IPS DF 4.7 (cell line): ENCODE data around the gene EEPD1.

Experiments
- DNase-seq: peaks from one replicate; pipeline ENCODE4 v3.0.0-alpha.2; 2013; ENCODE audit warnings: low spot score; ENCODE audit errors: extremely low read depth

The EEPD1 gene

DNA sequence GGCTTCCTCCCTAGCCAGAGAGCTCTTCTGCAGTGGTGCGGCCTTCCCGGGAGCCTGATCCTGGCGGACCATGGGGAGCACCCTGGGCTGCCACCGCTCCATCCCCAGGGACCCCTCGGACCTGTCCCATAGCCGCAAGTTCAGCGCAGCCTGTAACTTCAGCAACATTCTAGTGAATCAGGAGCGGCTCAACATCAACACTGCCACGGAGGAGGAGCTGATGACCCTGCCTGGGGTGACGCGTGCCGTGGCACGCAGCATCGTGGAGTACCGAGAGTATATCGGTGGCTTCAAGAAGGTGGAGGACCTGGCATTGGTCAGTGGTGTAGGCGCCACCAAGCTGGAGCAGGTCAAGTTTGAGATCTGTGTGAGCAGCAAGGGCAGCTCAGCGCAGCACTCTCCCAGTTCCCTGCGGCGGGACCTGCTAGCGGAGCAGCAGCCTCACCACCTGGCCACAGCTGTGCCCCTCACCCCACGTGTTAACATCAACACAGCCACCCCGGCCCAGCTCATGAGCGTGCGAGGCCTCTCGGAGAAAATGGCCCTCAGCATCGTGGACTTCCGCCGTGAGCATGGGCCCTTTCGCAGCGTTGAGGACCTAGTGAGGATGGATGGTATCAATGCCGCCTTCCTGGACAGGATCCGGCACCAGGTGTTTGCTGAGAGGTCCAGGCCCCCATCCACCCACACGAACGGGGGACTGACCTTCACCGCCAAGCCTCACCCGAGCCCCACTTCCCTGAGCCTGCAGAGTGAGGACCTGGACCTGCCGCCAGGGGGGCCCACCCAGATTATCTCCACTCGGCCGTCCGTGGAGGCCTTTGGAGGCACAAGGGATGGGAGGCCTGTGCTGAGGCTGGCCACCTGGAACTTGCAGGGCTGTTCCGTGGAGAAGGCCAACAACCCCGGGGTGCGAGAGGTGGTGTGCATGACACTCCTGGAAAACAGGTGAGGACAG is 1.5 kb downstream of the EEPD1 start:
- DNase-seq, result no peak

DNA sequence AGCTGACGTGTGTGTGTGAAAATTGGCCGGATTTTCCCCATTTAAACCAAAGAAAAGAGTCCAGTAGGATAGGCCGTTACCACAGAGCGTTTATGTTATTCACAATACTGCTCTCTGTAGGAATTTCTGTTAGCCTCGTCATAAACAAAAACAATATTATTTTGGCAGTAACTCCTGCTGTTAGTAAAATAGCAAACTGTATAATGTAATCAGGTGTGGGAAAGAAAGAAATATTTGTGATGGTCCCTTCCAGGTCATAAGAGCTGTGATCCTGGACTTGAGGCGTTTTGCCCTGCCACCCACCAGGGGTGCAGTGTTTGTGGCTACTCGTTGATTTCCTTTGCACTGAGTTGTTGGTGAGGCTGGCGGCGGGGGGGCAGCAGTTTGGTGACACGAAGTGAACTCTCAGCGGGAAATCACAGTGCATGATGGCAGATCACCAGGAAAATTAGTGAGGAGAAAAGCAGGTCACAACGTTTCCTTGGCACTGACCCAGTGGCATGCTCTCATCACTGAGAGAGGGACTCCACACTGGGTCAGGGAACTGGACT is 2.8 kb downstream of the EEPD1 start:
- no peak for DNase-seq

DNA sequence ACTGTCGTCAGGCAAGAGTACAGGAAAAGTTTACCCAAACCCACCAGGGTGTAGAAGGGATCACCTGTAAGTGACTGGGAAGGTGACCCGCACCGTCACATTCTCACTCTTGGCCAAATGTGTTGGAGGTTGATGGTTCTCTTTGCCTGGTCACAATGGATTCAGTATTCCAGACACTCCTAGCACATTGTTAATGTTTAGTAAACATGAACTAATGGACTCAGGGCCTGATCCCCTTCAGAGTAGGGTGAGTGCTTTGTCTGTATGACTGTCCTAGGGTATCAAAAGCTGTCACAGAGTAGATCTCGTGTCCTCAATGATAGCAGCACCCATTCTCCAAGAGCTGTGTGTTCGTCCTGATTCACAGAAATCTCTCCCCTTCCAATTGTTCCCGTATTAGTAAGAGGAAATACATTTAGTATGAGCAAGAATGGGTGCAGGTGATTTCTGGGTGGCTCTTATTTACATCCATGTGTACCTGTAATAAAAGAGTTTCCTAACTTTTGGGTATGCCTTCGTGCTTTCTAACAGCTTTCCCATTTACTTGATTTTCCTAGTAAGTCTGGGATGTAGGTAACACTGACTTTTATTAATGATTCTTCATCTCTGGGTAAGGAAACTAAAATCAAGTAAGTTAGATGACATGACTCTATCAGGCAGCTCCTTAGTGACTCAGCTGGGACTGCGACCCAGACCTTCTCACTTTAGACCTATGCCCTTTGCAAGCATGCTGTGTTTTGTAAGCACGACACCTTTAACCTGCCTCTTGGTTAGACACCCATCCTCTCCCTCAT is 4.7 kb downstream of the EEPD1 start:
- no peak for DNase-seq

DNA sequence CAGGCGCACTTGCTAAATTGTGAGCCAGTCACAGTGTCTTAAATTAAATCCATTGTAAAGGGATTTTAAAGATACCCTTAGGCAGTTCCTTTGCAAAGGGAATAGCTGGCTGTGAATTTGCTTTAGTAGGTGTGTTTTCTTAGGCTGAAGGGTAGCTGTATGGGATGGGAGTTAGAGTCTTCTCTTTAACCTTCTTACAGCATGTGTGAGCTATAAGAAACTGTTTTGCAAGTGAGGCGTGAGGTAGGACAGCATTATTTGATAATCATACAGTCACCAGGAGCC is 5.2 kb downstream of the EEPD1 start:
- no peak for DNase-seq

DNA sequence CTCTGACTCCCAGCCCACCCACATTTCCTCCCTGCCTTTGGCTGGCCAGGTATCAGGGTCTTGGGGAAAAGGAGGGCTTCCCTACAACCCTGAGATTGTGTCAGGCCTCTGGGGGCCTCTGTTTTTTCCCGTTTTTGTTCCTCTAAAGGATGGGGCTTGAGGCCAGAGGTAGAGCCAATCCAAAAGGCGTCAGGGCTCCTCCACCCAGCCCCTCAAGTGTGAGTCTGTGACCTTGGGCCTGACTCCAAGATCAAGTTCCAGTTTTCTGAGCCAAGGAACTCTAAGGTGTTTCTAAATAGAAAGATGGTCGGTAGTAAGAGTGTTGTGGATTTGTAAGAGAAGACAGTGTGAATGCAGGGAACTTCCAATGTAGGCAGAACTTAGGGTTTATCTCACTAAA is 6.6 kb downstream of the EEPD1 start:
- DNase-seq, result no peak

DNA sequence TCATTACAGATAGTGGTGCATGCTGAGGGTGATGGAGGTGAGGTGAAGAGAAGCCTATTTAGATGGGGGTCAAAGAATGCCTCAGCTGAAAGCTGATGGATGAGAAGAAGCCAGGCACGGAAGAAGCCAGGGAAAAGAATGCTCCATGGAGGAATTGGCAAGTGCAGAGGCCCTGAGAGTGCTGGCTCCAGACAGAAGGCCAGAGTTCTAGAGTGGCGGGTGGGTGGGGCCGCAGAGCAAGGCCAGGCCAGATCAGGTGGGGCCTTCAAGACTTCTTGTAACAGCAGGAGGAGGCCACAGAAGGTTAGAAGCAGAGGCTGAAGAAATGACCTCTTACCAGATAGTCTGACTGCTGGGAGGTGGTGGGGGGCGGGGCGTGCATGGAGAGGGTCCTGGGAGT is 7.3 kb downstream of the EEPD1 start:
- no peak for DNase-seq

DNA sequence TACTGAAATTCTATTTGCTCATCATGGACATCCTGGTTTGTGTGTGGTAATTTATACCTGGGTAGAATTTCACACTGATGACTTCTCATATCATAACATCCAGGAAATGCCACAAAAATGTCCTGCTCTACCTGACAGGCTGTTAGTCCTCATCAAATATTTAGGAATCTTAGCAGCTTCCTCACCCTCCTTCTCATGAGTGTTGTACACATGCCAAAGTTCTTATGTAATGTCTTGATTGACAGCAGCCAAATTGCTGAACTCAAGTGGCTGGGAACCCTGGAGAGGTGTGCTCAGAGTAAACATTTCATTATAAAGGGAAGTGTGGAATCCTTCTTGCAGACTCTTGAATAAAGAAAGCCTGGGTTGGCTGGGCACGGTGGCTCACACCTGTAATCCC is 8.9 kb downstream of the EEPD1 start:
- no peak for DNase-seq

DNA sequence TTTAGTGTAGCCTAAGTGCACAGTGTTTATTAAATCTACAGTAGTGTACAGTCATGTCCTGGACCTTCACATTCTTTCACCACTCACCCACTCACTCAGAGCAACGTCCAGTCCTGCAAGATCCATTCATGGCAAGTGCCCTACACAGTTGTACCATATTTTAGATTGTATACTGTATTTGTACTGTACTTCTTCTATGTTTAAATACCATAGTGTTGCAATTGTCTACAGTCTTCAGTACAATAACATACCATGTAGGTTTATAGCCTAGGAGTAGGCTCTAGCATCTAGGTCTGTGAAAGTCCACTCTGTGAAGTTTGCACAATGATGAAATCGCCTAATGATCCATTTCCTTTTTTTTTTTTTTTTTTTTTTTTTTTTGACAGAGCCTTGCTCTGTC is 12.0 kb downstream of the EEPD1 start:
- no peak for DNase-seq

DNA sequence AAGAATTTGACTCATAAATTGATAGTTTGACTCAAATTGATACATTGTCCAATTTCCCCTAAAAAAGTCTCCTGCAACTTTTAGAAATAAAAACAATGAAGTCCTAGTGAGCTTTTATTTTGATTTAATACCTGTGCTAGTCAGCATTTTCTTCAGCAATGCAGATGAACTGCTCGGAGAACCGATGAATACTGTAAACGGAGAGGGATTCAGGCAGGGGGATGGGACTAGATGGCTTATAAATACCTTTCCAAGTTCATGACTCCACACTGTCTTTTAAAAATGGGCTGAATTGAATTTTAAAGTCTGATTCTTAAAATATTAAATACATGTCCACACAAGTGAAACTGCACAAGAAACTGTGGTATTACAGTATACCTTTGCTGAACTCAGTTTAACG is 12.7 kb downstream of the EEPD1 start:
- DNase-seq, result no peak

DNA sequence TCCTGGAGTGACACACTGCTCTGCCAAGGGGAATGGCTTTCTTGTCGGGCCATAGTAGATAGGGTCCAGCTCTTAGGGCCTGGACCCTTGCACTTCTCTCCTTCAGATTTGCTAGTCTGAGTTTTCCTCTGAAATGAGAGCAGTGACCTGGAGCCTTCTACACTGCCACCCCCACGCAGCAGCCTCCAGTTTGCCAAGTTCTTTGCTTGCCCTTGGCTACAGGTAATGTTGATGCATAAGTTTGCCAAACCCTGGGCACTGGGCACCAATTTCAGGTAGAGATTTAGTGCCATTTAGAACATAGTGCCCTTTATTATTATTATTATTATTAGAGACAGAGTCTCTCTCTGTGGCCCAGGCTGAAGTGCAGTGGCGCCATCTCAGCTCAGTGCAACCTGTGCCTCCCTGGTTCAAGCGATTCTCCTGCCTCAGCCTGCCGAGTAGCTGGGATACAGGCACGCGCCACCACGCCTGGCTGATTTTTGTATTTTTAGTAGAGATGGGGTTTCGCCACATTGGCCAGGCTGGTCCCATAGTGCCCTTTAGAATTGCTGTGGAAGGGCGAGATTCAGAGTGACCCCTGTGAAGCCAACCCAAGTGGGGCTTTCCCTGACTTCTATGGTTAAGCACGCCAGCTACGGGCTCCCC is 14.5 kb downstream of the EEPD1 start:
- DNase-seq, result no peak

DNA sequence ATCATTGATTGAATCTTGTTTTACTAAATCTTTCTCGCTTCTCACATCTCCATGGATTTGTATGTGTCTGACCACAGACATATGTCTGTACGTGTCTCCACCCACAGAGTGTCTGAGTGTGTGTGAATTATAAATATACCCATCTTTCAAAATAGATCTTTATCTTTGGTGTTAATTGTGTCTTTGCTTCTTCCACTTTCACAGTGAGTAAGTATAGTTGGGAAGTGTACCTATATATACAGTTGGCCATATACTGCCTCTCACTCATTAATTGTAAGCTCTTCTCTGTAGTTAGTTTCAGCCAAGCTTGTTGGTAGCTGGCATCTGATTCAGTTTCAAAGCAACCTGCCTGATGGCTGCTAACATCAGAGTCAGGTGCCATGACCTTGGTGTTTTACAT is 18.4 kb downstream of the EEPD1 start:
- DNase-seq, result no peak

DNA sequence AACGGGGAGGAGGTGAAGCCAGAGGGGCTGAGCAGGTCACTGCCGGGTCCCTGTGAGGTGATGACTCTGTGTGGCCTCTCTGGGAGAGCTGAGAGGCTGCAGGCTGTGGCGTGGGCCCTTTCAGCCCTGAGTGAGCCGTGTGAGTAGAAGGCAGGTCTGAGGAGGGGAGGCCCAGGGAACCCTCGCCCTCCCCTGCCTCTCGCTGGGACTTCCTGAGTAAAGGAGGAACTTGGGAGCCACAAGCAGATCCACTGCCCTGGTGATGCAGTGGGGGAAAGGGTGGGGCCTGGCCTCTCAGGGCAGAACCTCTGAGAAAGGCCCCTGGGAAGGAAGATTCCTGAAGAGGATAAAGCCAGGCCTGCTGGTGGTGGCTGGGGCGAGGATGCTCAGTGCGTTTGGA is 22.8 kb downstream of the EEPD1 start:
- no peak for DNase-seq

DNA sequence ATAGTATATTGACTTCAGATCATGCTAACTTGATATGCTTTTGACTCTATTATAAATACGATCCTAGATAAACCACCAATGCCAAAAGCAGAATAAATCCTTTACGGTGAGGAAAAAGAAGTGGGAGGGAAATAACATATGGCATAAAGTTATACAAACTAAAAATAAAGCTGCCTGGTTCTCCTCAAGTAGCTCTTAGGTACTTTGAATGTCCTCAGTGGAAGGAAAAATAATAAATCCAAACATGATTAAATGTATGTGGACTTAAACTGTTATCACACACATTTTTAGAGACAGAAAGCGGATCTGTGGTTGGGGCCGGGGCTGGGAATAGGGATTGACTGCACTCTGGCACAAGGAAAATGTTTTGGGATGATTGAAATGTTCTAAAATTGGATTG is 23.6 kb downstream of the EEPD1 start:
- DNase-seq, result no peak

DNA sequence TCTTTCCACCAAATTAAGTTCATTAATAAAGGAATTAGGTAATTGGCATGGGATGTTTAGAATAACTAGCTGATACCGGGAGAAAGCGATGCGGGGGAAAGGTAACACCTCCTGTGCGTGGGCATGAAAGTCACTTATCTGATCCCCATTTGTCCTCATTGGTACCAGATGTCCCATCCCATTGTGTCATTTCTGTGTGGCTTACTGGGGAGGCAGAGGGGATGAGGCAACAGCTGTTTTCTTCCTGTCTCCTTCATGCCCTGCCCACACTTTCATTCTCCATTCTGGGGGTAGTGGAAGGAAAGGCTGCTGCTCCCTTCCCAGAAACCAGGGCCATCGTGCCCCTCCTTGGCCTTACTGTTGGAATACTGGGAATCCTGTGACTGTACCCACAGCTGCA is 27.1 kb downstream of the EEPD1 start:
- DNase-seq, result no peak

DNA sequence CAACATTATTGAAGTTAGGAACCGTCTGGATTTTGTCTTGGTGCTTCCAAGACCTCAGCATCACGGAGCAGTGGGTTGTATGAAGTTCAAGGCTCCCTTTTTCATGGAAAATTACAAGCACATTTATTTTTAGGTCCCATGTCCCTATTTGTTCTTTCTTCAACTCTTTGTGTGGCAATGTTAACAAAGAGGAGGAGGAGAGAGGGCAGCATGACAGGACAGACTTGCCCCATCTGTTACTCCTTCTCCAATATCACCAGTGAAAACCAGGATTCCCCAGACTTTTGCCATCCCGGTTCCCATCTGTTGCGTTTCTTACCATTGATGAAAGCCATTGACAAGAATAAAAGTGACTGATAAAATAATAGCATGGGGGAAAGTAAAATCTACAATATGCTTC is 28.6 kb downstream of the EEPD1 start:
- no peak for DNase-seq

DNA sequence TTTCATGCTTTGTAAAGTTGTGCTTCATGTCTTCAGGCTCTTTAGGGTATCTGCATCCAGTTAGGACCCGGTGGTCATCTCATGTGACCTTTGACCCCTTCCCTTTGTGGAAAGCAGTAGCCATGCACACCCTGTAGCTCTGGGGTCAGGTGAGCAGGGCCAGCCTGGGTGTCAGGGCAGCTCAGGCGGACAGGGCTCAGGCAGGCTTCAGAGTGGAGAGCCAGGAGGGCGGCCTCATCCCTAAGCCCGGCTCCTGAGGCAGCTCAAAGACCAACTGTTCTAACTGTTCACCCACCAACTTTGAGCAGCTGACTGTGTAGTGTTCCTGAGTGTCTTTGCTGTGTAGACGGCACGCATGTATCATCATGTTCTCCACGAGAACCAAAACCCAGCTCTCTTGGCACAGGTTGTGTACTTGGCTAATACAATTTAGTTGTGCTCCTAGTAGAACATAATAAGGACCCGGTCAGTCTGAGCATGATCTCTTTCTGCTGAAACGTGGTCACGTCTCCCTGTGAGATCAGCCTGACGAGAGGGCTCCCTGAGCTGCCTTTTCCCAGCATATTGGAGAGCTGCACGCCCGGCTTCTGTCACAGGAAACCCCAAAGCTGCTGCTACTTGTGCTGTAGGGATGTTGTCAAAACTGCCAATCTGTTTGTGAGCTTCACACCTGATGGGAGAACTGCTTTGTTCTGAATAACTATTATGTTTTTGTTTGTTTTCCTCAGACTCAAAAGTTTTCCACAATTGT is 30.0 kb downstream of the EEPD1 start:
- DNase-seq, result no peak

DNA sequence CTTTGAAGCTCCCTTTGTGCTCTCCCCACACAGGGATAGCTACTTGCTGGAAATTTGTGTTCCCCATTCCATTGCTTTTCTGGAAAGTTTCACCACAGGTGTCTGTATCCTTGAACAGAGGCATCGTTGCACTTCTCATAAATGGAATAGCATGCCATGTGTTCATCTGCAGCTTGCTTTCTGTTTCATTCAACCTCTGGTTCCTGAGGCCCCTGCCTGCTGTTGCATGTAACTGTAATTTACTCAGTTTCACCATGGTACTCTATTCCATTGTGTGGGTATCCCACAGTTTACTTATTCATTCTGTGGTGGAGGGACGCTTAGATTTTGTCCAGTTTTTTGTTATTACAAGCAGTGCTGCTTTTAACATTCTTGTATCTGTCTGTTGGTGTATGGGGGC is 32.0 kb downstream of the EEPD1 start:
- no peak for DNase-seq

DNA sequence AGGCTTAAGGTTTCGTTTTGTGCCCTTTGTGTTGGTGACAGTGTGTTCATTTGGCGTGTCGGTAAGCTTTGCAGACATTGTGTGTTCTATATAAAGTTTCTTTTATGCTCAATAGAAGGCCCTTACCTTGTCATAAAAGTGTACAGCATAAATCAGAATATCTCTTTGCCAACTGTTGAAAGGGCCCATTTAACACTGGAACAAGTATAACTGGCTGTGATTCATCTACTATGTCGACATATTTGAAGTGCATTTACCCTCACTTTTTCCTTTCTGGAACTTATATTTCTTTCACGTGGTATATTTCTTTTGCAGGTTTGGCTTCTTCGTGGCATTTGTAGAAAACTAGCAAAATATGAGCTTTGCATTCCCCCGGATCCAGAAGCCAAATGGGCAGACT is 32.7 kb downstream of the EEPD1 start:
- DNase-seq, result no peak

DNA sequence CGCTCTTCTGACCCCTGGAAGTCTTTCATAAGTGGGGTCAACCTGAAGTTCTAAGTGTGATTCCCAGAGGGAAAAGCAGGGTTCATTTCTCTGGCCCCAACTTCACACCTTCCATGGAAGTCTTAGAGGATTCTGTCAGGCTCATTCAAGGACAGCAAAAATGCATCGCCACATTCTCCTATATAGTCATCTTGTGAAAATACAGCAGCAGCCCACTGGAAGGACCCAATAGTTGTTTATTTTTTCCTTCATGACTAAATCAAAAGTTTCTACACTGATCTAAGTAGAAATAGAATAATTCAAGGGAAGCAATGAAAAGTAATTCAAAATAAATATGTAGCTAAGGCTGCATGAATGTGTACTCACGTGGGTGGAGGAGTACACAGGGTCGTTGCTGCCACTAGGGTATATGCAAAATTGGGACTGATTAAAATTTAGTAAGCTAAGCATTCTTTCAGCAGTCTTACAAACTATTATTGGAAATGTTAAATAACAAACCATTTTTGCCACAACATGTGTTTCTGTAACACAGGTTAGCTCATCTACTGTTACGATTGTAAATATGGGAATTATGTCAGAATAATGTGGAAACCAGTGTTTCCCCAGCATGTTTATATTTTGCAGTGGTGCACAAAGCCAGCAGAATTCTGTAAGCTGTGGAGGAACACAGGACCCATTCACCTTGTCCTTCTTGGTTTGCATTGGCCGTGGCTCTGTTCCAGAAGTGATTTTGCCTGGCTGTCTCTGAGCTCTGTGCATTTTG is 33.5 kb downstream of the EEPD1 start:
- no peak for DNase-seq

DNA sequence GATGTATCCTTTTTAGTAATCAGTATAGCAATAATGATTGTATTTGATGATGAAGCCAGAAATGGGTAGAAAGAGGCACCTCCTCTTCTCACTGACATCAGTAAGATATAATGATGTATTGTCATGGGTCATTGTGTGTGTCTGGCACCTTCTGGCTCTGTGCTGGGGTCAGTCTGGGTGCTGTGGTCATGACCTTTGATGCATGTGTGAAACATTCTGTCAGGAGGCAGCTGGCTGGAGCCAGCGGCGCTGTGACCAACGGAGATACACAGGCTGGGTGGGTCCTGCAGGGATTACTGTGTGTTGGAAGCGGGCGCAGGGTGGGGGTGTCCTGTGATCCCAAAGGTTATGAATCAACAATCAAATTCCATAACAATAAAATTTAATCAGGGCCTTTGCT is 35.2 kb downstream of the EEPD1 start:
- DNase-seq, result no peak

DNA sequence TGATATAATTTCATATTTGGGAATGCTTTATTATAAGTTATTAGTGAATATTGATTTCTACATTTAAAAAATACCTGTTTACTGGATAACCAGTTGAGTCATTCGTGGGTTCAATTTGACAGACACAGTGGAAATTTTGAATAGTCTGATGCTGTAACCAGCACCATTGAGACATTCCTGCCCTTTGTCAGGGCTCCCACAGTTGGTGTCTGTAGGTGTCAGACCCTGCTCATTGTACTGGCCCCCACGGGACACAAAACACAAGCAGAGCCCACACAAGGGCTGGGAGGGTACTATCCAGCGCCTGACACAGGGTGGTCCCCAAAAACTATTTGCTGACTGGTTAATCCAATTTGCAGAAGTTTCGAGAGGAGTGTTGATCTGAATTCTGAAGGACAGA is 35.9 kb downstream of the EEPD1 start:
- no peak for DNase-seq
